NAMALWA (cell line): ENCODE results near the gene COL27A1.

Experiments
- DNase-seq: peaks from one replicate; pipeline ENCODE4 v3.0.0-alpha.2; 2015; ENCODE audit warnings: low spot score

COL27A1 gene

DNA sequence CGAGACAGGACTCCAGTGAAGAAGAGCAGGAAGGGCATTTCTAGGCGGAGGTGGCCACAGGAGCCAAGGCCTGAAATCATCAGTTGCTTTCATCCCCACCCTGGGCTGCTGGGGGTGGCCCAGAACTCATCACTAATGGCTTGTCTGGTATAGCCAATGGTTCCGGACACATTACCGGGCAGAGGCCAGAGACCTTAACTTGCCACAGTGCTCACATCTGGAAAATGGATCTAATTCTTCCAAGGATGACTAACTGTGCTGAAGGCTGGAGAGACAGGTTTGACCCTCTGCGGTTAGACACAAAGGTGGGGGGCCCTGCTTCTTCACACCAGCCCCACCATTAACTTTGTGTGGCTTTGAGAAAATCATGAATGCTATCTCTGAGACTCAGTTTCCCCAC lies 6.2 kb upstream of the COL27A1 start:
- no peak for DNase-seq

DNA sequence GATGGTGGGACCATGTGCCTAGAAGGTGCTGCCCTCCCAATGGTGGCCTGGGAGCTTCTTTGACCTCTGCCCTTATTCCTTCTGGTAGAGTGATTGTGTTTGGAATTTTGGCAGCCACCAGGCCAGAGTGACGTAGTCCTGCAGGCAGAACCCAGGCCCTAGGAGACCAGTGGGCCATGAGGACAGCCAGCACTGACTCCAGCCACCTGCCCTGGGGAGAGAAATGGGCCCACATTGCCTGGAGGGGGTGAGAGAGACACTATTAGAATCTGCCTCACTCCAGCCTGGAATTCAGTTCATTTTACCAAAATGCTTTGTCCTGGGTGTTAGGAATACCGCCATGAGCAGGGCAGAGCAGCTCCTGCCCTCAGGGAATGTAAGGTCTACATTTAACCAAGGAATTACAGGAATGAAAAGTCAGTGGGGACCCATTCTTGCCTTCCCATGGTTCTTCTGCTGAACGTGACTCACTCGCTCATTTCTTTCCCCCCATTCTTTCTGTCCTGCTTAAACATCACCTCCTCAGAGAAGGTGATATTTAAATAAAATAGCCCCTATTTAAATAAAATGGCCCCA lies 5.5 kb upstream of the COL27A1 start:
- DNase-seq: no peak

- no peak for DNase-seq
Measured at GRCh38 chr9:114150608-114151007, 4.7 kb upstream of the COL27A1 start.

DNA sequence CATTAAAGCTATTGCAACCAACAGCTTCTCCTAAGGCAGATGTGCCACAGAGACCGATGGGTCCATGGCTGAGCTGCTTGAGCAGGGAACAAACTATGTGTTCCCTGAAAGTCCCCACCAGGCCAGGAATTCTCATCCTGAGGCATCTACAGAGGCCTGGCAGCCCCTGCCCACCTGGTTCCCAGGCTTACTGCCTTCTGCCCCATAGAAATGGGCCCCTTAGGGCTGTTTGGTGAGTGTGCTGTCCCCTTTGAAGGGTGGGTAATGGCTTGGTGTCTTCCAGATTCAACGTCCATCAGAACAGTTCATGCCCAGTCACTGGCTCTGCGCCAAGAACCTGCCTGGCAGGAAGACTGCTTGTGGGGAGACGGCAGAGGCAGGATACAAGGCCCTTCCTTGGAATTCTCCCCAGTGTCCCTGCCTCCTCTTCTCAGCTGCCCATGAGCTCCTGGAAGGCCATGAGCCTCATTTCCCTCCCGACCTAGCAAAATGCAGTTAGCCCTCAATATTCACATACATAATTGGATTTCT lies 3.8 kb upstream of the COL27A1 start:
- DNase-seq: no peak

DNA sequence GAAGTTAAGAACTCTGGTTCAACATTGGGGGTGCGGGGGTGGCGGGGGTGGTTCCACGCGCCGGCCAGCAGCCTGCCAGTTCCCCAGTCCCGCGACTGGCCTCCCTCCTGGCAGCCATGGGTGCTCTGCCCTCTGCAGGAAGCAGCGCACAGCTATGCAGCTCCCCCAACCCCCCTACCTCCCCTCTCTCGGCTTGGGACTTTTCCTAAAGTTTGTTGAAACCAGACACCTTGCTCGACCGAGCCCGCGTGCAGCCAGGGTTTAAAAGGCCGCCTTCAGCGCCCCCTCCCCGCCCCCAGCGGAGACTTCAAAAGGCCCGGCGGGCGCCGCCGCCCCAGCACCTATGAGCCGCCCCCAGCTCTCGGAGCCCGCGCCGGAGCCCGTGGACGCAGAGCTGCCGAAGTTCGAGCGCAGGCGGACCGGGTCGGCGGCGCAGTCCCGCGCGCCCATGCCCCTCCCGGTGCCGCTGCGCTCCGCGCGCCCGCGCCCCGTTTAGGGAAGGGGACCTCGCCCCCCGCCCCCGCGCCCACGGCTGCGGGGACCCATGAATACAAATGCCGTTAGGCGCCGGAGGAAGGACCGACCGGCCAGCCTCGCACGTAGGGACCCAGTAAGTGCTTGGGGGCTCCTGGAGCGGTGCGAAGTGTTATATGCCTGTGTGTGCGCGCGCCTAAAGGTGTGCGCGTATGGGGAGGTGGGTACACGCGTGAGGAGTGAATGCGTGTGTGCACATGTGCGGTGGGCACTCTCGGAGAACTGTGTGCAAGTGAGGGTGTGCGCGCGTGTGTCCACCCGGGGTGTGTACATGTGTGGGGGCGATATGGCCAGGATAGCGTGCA lies 1.4 kb upstream of the COL27A1 start:
- DNase-seq: no peak

- DNase-seq: no peak
Measured at GRCh38 chr9:114154600-114155102, 686 bp upstream of the COL27A1 start.

GRCh38 chr9:114155995-114156656 lies 789 bp downstream of the COL27A1 start:
- peak; percentile 16 for DNase-seq

DNA sequence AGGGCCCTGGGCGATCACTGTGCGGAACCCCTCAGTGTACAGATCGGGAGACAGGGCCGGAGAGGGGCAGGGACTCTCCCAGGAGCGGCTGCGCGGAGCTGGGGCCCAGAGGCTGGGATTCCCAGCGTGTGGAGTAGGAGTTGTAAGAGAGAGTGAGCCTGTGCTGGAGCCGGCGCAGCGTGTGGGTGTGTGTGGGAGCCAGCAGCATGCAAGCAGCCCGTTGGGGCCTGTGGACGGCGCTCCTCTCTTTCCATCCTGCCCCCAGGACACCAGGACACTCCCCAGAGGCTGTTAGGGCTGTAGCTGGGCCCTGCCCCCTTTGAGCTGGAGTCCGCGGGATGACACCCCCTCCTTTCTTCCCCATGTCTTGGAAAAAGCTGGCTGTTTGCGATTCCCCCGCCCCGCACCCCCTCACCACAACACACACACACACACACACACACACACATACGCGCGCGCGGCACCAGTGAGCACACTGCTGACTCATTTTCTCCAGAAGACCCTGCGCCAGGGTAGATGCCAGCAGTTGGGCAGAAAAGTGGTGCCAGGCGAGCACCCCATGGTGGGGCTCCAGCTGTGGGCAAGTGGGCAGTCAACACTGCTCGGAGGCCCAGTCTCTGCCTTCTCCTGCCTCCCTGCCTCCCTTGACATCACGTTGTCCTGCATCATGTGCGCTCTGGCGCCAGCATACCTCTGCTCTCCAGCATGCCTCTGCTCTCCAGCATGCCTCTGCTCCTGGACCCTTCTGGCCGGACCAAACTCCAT lies 1.5 kb downstream of the COL27A1 start:
- DNase-seq: no peak

DNA sequence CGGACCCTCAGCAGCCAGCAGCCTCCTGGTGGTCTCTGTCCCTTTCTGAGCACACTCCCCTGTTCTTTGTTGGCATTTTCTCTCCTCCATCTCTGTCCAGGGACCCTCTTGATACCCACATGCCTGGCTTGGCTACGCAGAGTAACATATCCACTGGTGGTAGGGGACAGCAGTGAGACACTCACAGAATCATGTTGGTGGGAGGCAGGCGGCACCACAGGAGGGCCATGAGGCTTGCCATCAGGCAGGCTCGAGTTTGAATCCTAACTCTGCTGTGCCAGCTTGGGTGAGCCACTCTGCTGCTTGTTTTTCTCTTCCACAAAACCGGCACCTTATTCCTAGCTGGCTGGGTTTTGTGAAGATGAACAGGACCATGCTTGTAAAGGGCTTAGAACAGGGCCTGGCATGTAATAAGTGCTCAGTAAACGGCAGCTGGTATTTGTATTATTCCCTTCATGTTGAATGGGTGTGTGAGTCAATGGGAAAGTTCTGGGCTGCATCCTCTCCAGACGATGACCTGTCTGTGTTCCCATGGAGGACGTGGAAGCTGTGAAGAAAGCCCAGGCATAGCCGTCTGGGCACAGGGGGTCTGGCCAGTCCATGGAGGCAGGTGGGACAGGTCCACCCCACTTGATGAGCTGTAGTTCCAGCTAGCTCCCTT lies 2.3 kb downstream of the COL27A1 start:
- no peak for DNase-seq

DNA sequence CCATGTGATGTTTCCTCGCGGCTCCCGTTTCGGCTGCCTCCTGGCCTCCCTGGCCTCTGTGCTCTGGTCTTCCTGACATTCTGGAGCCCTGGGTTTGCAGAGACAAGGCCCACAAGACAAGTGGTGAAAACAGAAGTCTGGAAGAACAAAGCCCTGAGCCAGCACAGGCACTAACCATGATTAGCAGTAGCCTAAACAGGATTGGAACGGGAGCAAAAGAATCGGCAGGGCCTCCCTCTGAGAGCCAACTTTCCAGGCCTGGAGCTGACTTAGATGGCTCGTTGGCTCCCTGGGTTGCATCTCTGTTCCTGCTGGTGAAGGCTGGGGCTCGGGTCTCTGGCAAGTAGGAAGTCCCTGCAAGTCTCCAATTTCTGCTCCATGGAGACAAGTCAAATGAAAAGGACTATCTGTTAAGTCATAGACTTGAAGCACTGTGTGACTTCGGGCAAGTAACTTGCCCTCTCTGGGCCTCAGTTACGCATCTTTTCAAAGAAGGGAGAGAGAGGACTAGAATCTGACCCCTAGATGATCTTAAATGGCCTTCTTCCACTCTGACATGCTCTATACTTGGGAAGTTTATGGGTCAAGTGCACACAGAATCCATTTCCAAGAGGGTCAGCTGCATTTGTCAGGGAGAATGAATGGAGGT lies 3.3 kb downstream of the COL27A1 start:
- DNase-seq: no peak

- no peak for DNase-seq
Measured at GRCh38 chr9:114159691-114160090, 4.4 kb downstream of the COL27A1 start.

- no peak for DNase-seq
Measured at GRCh38 chr9:114161513-114161912, 6.2 kb downstream of the COL27A1 start.

GRCh38 chr9:114163517-114163951 lies 8.2 kb downstream of the COL27A1 start:
- no peak for DNase-seq

- no peak for DNase-seq
Measured at GRCh38 chr9:114164191-114164794, 9.0 kb downstream of the COL27A1 start.

- no peak for DNase-seq
Measured at GRCh38 chr9:114165407-114166102, 10.2 kb downstream of the COL27A1 start.

- DNase-seq: no peak
Measured at GRCh38 chr9:114166103-114166470, 10.8 kb downstream of the COL27A1 start.

DNA sequence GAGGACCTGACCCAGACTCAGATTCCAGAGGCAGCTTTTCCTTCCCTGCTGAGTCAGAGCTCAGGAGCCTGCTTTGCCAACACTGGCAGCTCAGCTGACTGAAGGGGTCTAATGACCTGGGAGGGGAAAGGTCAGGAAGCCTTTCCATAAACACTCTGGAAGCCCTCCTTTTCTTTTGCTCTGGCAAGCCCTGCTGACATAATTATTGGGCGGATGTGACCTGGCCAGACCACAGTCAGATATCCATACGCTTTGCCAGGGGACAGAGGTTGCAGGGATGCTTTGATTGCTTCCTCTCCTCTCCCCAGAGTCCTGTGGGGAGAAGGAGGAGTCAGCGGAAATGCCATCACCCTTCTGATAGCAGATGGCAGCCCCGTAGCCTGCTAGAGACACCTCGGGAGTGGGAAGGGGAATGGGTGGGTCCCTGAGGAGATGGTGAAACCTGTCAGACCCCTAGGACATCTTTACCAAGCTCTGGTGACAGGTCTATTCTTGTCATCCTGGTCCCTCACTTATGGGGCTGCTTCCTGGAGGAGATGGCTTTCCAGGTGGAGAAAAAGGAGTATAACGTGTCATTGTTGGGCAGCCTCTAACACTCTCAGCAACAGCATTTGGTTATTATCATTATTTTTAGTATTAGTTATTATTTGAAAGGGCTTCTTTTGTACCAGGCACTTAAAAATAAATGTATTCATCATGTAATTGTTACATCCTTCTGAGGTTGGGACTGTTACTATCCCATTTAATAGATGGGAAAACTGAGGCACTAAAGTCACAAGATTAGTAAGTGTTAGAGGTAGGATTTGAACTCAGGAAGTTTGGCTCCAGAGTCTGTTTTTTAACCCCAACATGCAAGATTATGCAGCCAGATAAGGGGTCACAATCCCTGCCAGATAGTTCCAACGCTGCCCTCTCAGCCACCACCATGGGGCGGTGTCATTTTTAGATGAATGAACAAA lies 11.6 kb downstream of the COL27A1 start:
- no peak for DNase-seq

DNA sequence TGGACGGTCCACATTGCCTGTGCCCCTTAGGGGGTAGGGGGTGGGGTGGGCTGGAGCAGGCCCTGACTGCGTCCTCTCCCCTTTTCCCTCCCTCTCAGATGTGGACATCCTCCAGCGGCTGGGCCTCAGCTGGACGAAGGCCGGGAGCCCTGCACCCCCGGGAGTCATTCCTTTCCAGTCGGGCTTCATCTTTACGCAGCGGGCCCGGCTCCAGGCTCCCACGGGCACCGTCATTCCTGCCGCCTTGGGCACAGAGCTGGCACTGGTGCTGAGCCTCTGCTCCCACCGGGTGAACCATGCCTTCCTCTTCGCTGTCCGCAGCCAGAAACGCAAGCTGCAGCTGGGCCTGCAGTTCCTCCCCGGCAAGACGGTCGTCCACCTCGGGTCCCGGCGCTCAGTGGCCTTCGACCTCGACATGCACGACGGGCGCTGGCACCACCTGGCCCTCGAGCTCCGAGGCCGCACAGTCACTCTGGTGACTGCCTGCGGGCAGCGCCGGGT lies 12.3 kb downstream of the COL27A1 start:
- no peak for DNase-seq
